HG02938 (cell line): Measurements from ENCODE around the gene HDLBP.

Experiments
- ATAC-seq: cut with Tn5 transposase; IDR thresholded peaks from one replicate; pipeline ENCODE4 v1.9.1; 2021; ENCODE audit warnings: mild to moderate bottlenecking, moderate library complexity; ENCODE audit not compliant: unreplicated experiment

The HDLBP gene

GRCh38 chr2:241258505-241259280 is 56.8 kb downstream of the HDLBP start:
- ATAC-seq = no peak

- no peak for ATAC-seq
These were observed 57.9 kb downstream of the HDLBP start for GRCh38 chr2:241257419-241258032.

- ATAC-seq = no peak
These were observed 59.3 kb downstream of the HDLBP start for GRCh38 chr2:241256168-241256545.

- ATAC-seq = no peak
These were observed 59.8 kb downstream of the HDLBP start for GRCh38 chr2:241255542-241256167.

GRCh38 chr2:241254904-241255351 is 60.5 kb downstream of the HDLBP start:
- no peak for ATAC-seq

- no peak for ATAC-seq
These were observed 62.5 kb downstream of the HDLBP start for GRCh38 chr2:241252778-241253475.

- no peak for ATAC-seq
These were observed 65.8 kb downstream of the HDLBP start for GRCh38 chr2:241249654-241250053.

GRCh38 chr2:241248897-241249296 is 66.6 kb downstream of the HDLBP start:
- no peak for ATAC-seq

GRCh38 chr2:241248289-241248688 is 67.2 kb downstream of the HDLBP start:
- no peak for ATAC-seq

- no peak for ATAC-seq
These were observed 71.1 kb downstream of the HDLBP start for GRCh38 chr2:241244368-241244767.

GRCh38 chr2:241242306-241242705 is 73.2 kb downstream of the HDLBP start:
- ATAC-seq = no peak

- ATAC-seq = no peak
These were observed 73.8 kb downstream of the HDLBP start for GRCh38 chr2:241241669-241242068.

GRCh38 chr2:241240320-241241004 is 75.0 kb downstream of the HDLBP start:
- no peak for ATAC-seq

- no peak for ATAC-seq
These were observed 75.8 kb downstream of the HDLBP start for GRCh38 chr2:241239552-241240202.

GRCh38 chr2:241238693-241239198 is 76.7 kb downstream of the HDLBP start:
- no peak for ATAC-seq

GRCh38 chr2:241237949-241238371 is 77.5 kb downstream of the HDLBP start:
- no peak for ATAC-seq

- no peak for ATAC-seq
These were observed 78.4 kb downstream of the HDLBP start for GRCh38 chr2:241237047-241237446.

GRCh38 chr2:241235859-241236593 is 79.4 kb downstream of the HDLBP start:
- ATAC-seq = no peak

- no peak for ATAC-seq
These were observed 80.3 kb downstream of the HDLBP start for GRCh38 chr2:241234962-241235740.
